Activated naive CD4-positive, alpha-beta T cell treated with anti-CD3 and anti-CD28 coated beads, Interleukin-2, amount 50 U/mL, for 72 hours (primary cell): ENCODE measurements around the gene CTCF. TPM values are rescaled to one million over a fixed set of nuclear protein-coding genes. Genes with fewer than 3 reads are reported as not detected.
A peak's percentile ranks its signal among the peaks of the same experiment; 100 is the strongest.

Experiments used
- ATAC-seq, 2 donors: fragments of 150-1000 bp; cut with Tn5 transposase; 2 replicates each; pipeline ENCODE4 v1.10.0; 2021; ENCODE audit warnings: mild to moderate bottlenecking in 2 of 2, moderate library complexity in 2 of 2
- DNase-seq, 2 donors: peaks; one replicate each; pipeline ENCODE4 v3.0.0; 2021 to 2022; ENCODE audit warnings: low spot score in 2 of 2
- H3K27ac Mint-ChIP-seq, 2 donors: one replicate each; pipeline ENCODE4 v1.8.0; 2022; ENCODE audit warnings: mild to moderate bottlenecking in 2 of 2, mixed read lengths in 2 of 2
- H3K36me3 Mint-ChIP-seq, 2 donors: one replicate each; pipeline ENCODE4 v1.8.0; 2022; ENCODE audit warnings: mixed read lengths in 2 of 2
- H3K9me3 Mint-ChIP-seq, 2 donors: one replicate each; pipeline ENCODE4 v1.8.0; 2022; ENCODE audit warnings: mixed read lengths in 2 of 2
- total RNA-seq, 2 donors: library from RNA; stranded (reverse); gene quantifications; one replicate each; pipeline ENCODE4 v1.2.3, GENCODE V29; 2022

CTCF gene
- total RNA-seq, 2 donors from 2014 or later, result 51.5 to 62.1 TPM

- ATAC-seq (no peak), DNase-seq (no peak)
- H3K27ac Mint-ChIP-seq, result peak overlapping the region; percentile 72 to 81
Observed at GRCh38 chr16:67543582-67543981, 18.7 kb upstream of the CTCF start.

GRCh38 chr16:67544329-67544841 lies 17.9 kb upstream of the CTCF start:
- peaks cover 0 to 14% of the 10 kb centered on the region in 2 donors for H3K36me3 Mint-ChIP-seq
- peak overlapping the region; percentile 72 to 81 for H3K27ac Mint-ChIP-seq
- DNase-seq (no peak), ATAC-seq (no peak)
- H3K9me3 Mint-ChIP-seq, result no peaks in the 10 kb centered on the region

More at GRCh38 chr16:67543582-67543981, 18.7 kb upstream of the CTCF start:
- peaks cover 0 to 20% of the 10 kb centered on the region in 2 donors for H3K36me3 Mint-ChIP-seq
- H3K9me3 Mint-ChIP-seq, result no peaks in the 10 kb centered on the region

- DNase-seq (no peak), ATAC-seq (no peak)
- Mint-ChIP-seq H3K36me3 (peaks cover 0 to 13% of the 10 kb centered on the region in 2 donors), H3K27ac (peak overlapping the region in 1 of 2 donors; percentile 72), H3K9me3 (no peaks in the 10 kb centered on the region)
Observed at GRCh38 chr16:67544844-67545664, 17.3 kb upstream of the CTCF start.

GRCh38 chr16:67545665-67546024 lies 16.7 kb upstream of the CTCF start:
- ATAC-seq, result no peak

GRCh38 chr16:67546091-67546501 lies 16.2 kb upstream of the CTCF start:
- H3K36me3 Mint-ChIP-seq, result peaks cover 0 to 6% of the 10 kb centered on the region in 2 donors
- no peak for DNase-seq
- peak overlapping the region; percentile 62 to 83 for H3K27ac Mint-ChIP-seq
- H3K9me3 Mint-ChIP-seq, result no peaks in the 10 kb centered on the region
- ATAC-seq, result no peak

More at GRCh38 chr16:67545665-67546024, 16.7 kb upstream of the CTCF start:
- Mint-ChIP-seq H3K36me3 (peaks cover 0 to 11% of the 10 kb centered on the region in 2 donors), H3K9me3 (no peaks in the 10 kb centered on the region), H3K27ac (peak overlapping the region in 1 of 2 donors; percentile 72)
- DNase-seq, result no peak

GRCh38 chr16:67546761-67547422 lies 15.4 kb upstream of the CTCF start:
- Mint-ChIP-seq H3K9me3 (no peaks in the 10 kb centered on the region), H3K27ac (peak overlapping the region; percentile 83 to 96), H3K36me3 (peaks cover 0 to 6% of the 10 kb centered on the region in 2 donors)
- ATAC-seq, result peak; percentile 55 to 66
- DNase-seq, result peak; percentile 76 to 77

- no peaks in the 10 kb centered on the region for H3K9me3 Mint-ChIP-seq
- peak overlapping the region; percentile 83 to 96 for H3K27ac Mint-ChIP-seq
- no peaks in the 10 kb centered on the region for H3K36me3 Mint-ChIP-seq
- DNase-seq (no peak), ATAC-seq (peak; percentile 18 to 68)
Observed at GRCh38 chr16:67547423-67548264, 14.7 kb upstream of the CTCF start.

GRCh38 chr16:67548265-67549126 lies 13.8 kb upstream of the CTCF start:
- Mint-ChIP-seq H3K27ac (peak overlapping the region; percentile 83 to 96), H3K36me3 (no peaks in the 10 kb centered on the region)
- ATAC-seq, result peak; percentile 4 to 54

GRCh38 chr16:67549240-67549639 lies 13.1 kb upstream of the CTCF start:
- peaks cover 0 to 4% of the 10 kb centered on the region in 2 donors for H3K36me3 Mint-ChIP-seq
- DNase-seq (no peak), ATAC-seq (no peak)
- no peaks in the 10 kb centered on the region for H3K9me3 Mint-ChIP-seq
- H3K27ac Mint-ChIP-seq, result peak overlapping the region; percentile 44 to 83

More at GRCh38 chr16:67548265-67549126, 13.8 kb upstream of the CTCF start:
- no peak for DNase-seq
- no peaks in the 10 kb centered on the region for H3K9me3 Mint-ChIP-seq

- ATAC-seq (no peak), DNase-seq (no peak)
- Mint-ChIP-seq H3K9me3 (no peaks in the 10 kb centered on the region), H3K27ac (peak overlapping the region; percentile 80 to 83), H3K36me3 (peaks cover 0 to 7% of the 10 kb centered on the region in 2 donors)
Observed at GRCh38 chr16:67549936-67550335, 12.4 kb upstream of the CTCF start.

GRCh38 chr16:67551091-67551490 lies 11.2 kb upstream of the CTCF start:
- no peak for ATAC-seq
- Mint-ChIP-seq H3K9me3 (no peaks in the 10 kb centered on the region), H3K36me3 (peaks cover 0 to 7% of the 10 kb centered on the region in 2 donors), H3K27ac (no peak overlapping the region)
- DNase-seq, result no peak

- peaks cover 0 to 7% of the 10 kb centered on the region in 2 donors for H3K36me3 Mint-ChIP-seq
- H3K9me3 Mint-ChIP-seq, result no peaks in the 10 kb centered on the region
- DNase-seq (no peak), ATAC-seq (no peak)
- H3K27ac Mint-ChIP-seq, result peak overlapping the region; percentile 69 to 79
Observed at GRCh38 chr16:67551972-67552371, 10.4 kb upstream of the CTCF start.

- DNase-seq (no peak), ATAC-seq (no peak)
- no peaks in the 10 kb centered on the region for H3K9me3 Mint-ChIP-seq
- H3K36me3 Mint-ChIP-seq, result peaks cover 0 to 7% of the 10 kb centered on the region in 2 donors
- peak overlapping the region; percentile 69 to 79 for H3K27ac Mint-ChIP-seq
Observed at GRCh38 chr16:67552476-67552875, 9.8 kb upstream of the CTCF start.

- peaks cover under 1 to 9% of the 10 kb centered on the region in 2 donors for H3K36me3 Mint-ChIP-seq
- DNase-seq (no peak), ATAC-seq (peak; percentile 88 to 90)
- H3K27ac Mint-ChIP-seq, result peak overlapping the region; percentile 79 to 88
- H3K9me3 Mint-ChIP-seq, result no peaks in the 10 kb centered on the region
Observed at GRCh38 chr16:67555795-67556212, 6.5 kb upstream of the CTCF start.

GRCh38 chr16:67558859-67559258 lies 3.5 kb upstream of the CTCF start:
- Mint-ChIP-seq H3K36me3 (peaks cover 9 to 18% of the 10 kb centered on the region in 2 donors), H3K9me3 (no peaks in the 10 kb centered on the region), H3K27ac (peak overlapping the region in 1 of 2 donors; percentile 14)
- no peak for DNase-seq
- no peak for ATAC-seq
